AG04449 (cell line): ENCODE results near the gene WWP2.

Experiments used
- CTCF ChIA-PET: fragments of 350-600 bp; formaldehyde crosslinking; extraction: SDS; loops from one replicate; lab custom pipeline; 2021; ENCODE audit warnings: antibody characterized with exemption; lab: Yijun Ruan, JAX
- POLR2A ChIA-PET: fragments of 400-600, 350-600 bp; formaldehyde crosslinking; extraction: SDS; loops from one replicate; lab custom pipeline; 2020; ENCODE audit warnings: antibody characterized with exemption, inconsistent platforms; lab: Yijun Ruan, JAX
- DNase-seq: peaks from one replicate; pipeline ENCODE4 v3.0.0-alpha.2; 2010; ENCODE audit warnings: low read depth, low spot score
- H3K4me3 ChIP-seq: 2 replicates; pipeline ENCODE4 v1.5.1; 2011; ENCODE audit warnings: low read depth, mild to moderate bottlenecking, control low read depth, low read length
- CTCF ChIP-seq: IDR thresholded peaks from one replicate; pipeline ENCODE4 v1.5.1; 2011; ENCODE audit warnings: mild to moderate bottlenecking, moderate library complexity, low read length, control low read depth, inconsistent platforms; ENCODE audit not compliant: insufficient read depth; ENCODE audit errors: missing control alignments

WWP2 gene

GRCh38 chr16:69840975-69841374 is 78.8 kb downstream of the WWP2 start:
- TF ChIP-seq CTCF, result no peak
- H3K4me3 ChIP-seq, result no peak overlapping the region
- ChIA-PET POLR2A (no interaction called here), CTCF (interaction anchor here (0.6 to 2.6 kb wide), 2 partner anchors 37 to 44 kb away, joined by 3 to 8 read pairs; no protein-coding TSS in a partner anchor)
- DNase-seq, result no peak

- no peak for TF ChIP-seq CTCF
- DNase-seq, result no peak
- POLR2A ChIA-PET, result no interaction called here
- H3K4me3 ChIP-seq, result no peak overlapping the region
- CTCF ChIA-PET, result no interaction called here
Measured at GRCh38 chr16:69844441-69844840, 82.3 kb downstream of the WWP2 start.

GRCh38 chr16:69845181-69845580 is 83.0 kb downstream of the WWP2 start:
- H3K4me3 ChIP-seq, result no peak overlapping the region
- ChIA-PET CTCF (interaction anchor here (0.6 kb wide), 1 partner anchor 49 kb away, joined by 3 read pairs; no protein-coding TSS in a partner anchor), POLR2A (interaction anchor here (0.6 kb wide), 1 partner anchor 11 kb away, joined by 3 read pairs; no protein-coding TSS in a partner anchor)
- no peak for TF ChIP-seq CTCF
- DNase-seq, result no peak

GRCh38 chr16:69847643-69848042 is 85.5 kb downstream of the WWP2 start:
- POLR2A ChIA-PET, result no interaction called here
- no peak for DNase-seq
- TF ChIP-seq CTCF, result no peak
- CTCF ChIA-PET, result interaction anchor here (1.2 to 3.0 kb wide), 3 partner anchors 12 to 82 kb away, joined by 4 to 19 read pairs (median 6); no protein-coding TSS in a partner anchor
- no peak overlapping the region for H3K4me3 ChIP-seq

GRCh38 chr16:69848637-69849545 is 86.8 kb downstream of the WWP2 start:
- DNase-seq, result peak; percentile 76
- H3K4me3 ChIP-seq, result peak overlapping the region; percentile 27; the same call in 1 of the 2 replicates
- POLR2A ChIA-PET, result interaction anchor here (0.6 to 0.9 kb wide), 3 partner anchors 10 to 123 kb away, joined by 3 to 4 read pairs (median 3); partner anchors contain the start of gene NQO1
- CTCF ChIA-PET, result interaction anchor here (0.6 to 3.0 kb wide), 15 partner anchors 9 to 453 kb away, joined by 3 to 19 read pairs (median 4); no protein-coding TSS in a partner anchor
- peak; percentile 17 for TF ChIP-seq CTCF
